Activated CD8-positive, alpha-beta memory T cell treated with anti-CD3 and anti-CD28 coated beads for 4 hours (primary cell): ENCODE results near the gene CALHM5.
"Not testable (repeated sequence)": the region's sequence is repeated elsewhere in the genome, so short reads cannot be mapped to it uniquely, and the experiment has no call there.

ENCODE experiments used
- DNase-seq, 2 donors: peaks; one replicate each; pipeline ENCODE4 v3.0.0-alpha.2; 2020; ENCODE audit warnings: low read depth in 2 of 2

Gene CALHM5, protein sequence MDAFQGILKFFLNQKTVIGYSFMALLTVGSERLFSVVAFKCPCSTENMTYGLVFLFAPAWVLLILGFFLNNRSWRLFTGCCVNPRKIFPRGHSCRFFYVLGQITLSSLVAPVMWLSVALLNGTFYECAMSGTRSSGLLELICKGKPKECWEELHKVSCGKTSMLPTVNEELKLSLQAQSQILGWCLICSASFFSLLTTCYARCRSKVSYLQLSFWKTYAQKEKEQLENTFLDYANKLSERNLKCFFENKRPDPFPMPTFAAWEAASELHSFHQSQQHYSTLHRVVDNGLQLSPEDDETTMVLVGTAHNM

GRCh38 chr6:116511424-116512110, at the start of gene CALHM5:
CALHM5 (plus strand) TSS chr6:116511639; CDS start chr6:116511697, 58 bp downstream.
- DNase-seq = no peak

DNA sequence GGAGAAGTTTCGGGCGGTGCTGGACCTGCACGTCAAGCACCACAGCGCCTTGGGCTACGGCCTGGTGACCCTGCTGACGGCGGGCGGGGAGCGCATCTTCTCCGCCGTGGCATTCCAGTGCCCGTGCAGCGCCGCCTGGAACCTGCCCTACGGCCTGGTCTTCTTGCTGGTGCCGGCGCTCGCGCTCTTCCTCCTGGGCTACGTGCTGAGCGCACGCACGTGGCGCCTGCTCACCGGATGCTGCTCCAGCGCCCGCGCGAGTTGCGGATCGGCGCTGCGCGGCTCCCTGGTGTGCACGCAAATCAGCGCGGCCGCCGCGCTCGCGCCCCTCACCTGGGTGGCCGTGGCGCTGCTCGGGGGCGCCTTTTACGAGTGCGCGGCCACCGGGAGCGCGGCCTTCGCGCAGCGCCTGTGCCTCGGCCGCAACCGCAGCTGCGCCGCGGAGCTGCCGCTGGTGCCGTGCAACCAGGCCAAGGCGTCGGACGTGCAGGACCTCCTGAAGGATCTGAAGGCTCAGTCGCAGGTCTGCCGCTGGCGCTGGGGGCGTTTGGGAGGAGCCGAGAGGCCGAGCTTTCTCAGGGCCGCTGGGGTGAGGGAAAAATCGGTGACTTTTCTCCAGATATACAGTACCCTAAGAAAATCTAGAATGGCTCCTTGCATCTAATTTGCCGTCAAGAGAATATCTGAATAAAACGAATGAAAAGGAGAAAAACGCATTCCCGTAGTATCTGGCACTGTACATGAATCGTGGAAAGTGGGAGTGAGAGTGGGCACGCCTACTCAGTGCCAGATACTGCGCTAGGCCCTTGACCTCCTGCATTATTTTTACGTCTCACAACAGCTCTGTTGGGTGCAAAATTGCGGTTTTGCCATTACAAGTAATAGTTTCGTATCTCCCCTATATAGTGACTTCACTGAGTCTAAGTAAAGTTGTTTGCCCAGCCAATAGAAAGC, 49.2 kb upstream of the CALHM5 start:
- DNase-seq = peak in 1 of 2 donors; percentile 20

GRCh38 chr6:116463301-116463700, 48.1 kb upstream of the CALHM5 start:
- no peak for DNase-seq

DNA sequence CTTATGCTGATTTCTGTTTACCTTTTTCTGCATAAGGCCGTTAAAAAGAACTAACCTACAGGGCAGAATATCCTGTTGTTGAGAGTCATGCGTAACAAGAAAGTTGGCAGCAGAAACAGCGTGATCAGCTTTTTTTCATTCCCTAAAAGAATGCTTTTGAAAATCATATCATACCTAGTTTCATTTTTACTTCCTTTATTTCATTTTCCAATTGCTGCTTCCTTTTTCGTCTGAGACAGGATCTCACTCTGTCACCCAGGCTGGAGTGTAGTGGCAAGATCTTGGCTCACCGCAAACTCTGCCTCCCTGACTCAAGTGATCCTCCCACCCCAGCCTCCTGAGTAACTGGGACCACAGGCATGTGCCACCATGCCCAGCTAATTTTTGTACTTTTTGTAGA, 46.2 kb upstream of the CALHM5 start:
- DNase-seq = no peak

DNA sequence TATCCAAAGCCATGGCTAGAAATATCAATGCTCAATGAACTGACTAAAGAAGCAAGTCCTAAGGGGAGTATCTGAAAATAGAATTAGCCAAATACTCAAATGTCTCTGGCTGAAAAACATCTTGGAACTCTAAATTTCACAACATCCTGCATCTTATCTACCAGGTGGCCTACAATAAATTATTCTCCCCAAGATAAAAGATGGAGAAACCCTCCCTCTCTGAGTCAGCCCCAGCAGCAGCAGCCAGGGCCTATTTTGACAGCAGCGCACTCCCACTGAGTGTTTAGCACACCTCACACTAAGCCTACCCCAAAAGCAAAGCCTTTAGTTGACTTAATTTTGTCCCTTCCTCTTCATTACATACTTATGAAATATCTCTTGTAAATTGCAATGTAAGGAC, 44.3 kb upstream of the CALHM5 start:
- no peak for DNase-seq

GRCh38 chr6:116467514-116467913, 43.9 kb upstream of the CALHM5 start:
- no peak for DNase-seq

DNA sequence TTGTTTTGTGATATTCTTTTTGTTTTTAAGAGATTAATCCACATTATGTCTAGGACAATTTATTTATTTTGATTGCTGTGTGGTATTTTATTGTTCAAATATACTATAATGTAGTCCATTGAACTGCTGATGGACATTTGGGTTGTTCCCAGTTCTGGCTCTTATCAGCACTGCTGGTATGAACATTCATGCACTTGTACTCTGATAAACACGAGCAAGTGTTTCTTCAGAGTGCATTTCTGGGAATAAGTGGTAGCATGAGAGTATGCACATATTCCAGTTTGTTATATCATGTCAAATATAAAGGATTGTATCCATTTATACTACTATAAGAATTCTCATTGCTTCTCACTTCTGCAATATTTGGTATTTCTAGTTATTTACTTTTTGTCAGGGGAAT, 43.1 kb upstream of the CALHM5 start:
- DNase-seq = no peak

- DNase-seq = no peak
Measured at GRCh38 chr6:116471531-116471930, 39.9 kb upstream of the CALHM5 start.

GRCh38 chr6:116472706-116473105, 38.7 kb upstream of the CALHM5 start:
- DNase-seq = no peak

GRCh38 chr6:116475141-116475540, 36.3 kb upstream of the CALHM5 start:
- DNase-seq = no peak

- no peak for DNase-seq
Measured at GRCh38 chr6:116476002-116476678, 35.3 kb upstream of the CALHM5 start.

GRCh38 chr6:116482780-116483179, 28.7 kb upstream of the CALHM5 start:
- no peak for DNase-seq

DNA sequence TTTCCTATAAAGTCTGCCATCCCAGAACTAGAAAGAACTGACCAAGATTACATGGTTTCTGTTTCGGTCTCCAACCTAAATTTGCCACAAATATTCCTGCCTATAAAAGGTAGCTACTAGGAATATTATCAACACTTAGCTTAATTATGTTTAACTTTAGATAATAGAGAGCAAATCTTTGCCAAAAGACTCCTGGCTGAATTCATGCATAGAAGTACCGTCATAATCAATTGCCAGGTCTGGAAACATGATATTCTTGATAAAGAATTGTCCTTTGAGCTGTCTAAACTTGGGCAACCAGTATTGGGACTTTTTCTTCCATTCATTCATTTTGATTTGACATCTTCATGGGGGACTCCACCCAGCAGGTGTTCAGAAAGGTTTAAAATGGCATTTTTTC, 27.8 kb upstream of the CALHM5 start:
- DNase-seq = no peak

DNA sequence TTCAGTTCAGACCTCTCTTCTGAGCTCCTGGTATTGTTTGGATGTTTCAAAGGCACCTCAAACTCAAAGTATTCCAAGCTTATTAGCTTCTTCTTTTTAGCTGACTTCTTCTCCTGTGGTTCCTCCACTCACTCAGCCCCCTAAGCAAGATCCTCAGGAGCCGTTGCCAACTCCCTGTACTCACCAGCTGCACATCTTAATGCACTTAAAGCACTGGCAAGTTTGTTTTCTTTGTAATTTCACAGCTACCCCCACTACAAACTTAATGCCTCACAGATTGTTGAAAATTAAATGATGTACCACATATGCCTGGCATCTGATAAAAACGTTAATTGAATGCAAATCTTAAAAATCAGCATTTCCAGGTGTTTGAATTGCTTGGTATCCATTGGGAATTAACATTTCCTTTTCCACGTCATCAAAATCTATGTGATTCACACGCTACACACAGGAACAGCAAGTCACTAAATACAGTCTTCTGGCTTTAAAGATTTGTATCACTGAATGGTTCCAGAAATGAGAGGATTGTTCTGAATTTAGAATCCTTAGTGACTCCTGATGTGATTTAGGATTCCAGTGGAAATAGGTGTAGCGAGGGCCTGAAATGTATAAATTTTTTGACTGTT, 25.8 kb upstream of the CALHM5 start:
- no peak for DNase-seq

GRCh38 chr6:116491610-116492330, 19.7 kb upstream of the CALHM5 start:
- DNase-seq = no peak

DNA sequence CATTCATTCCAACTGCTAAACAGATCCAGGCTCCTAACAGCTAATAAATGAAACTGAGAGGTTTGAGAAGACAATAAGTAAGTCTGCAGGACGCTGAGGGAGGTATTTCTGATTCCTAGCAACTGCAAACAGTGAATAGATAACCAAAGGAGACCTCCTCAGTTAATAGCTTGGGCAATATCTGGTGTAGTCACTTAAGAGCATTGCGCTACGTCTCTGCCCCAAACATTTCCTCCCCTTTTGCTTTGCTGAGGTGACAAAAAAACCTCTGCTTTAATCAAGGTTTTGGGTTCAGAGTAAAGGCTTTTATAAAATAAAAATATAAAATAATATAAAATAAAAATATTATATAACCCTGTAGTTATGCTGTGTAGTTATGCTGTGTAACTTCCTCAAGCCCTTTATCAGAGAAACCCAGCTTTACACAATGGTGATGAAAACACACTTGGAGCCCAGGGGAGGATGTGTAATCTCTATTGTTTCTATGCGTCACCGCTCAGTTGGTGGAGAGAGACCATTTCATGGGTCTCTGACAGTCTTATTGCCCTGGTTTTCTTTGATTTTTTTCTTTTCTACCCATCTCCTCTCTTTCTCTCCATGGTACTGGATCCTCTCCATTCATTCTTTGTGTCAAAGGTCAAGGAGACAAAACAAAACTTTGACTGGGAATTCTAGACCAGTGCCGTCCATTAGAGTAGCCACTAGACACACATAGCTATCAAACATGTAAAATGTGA, 18.9 kb upstream of the CALHM5 start:
- DNase-seq = no peak

GRCh38 chr6:116495161-116495560, 16.3 kb upstream of the CALHM5 start:
- not testable (repeated sequence) for DNase-seq

- DNase-seq = no peak
Measured at GRCh38 chr6:116497113-116497676, 14.2 kb upstream of the CALHM5 start.

GRCh38 chr6:116500969-116501433, 10.4 kb upstream of the CALHM5 start:
- DNase-seq = no peak
